ENCODE results near the gene SRM. TPM values are rescaled to one million over a fixed set of nuclear protein-coding genes. Genes with fewer than 3 reads are reported as not detected.
"Not testable (repeated sequence)": the region's sequence is repeated elsewhere in the genome, so short reads cannot be mapped to it uniquely, and the experiment has no call there.

Gene SRM
- total and polyA plus RNA-seq, 10 donors = 42.0 to 114 (median 63.1) TPM

GRCh38 chr1:11068600-11069473 is 9.0 kb upstream of the SRM start:
- no peak for TF ChIP-seq POLR2A (IDR thresholded peaks at IDR 0.05)
- no peak for TF ChIP-seq POLR2AphosphoS5 (IDR thresholded peaks at IDR 0.05)
- TF ChIP-seq CTCF (IDR thresholded peaks at IDR 0.05 in 8 of 11, conservative IDR thresholded peaks at IDR 0.05 in 3 of 11) = no peak
- H3K27ac ChIP-seq = no peak overlapping the region
- H3K4me1 ChIP-seq = no peaks in the 10 kb centered on the region
- WGBS, 5 donors = 90 to 96% (median 95%) methylated on average over 17 of the region's 17 CpGs
- peak; percentile 41 for DNase-seq
- peaks cover 4 to 100% (median 90%) of the 10 kb centered on the region in 6 donors for H3K36me3 ChIP-seq
- intact Hi-C loops (cut with DNase I; ENCODE audit: low total_unique reads) = no loop called here
- no peak overlapping the region for H3K4me3 ChIP-seq
- peaks cover 0 to 5% (median 0%) of the 10 kb centered on the region in 8 donors for H3K9me3 ChIP-seq
- no peaks in the 10 kb centered on the region for H3K27me3 ChIP-seq (replicated peaks in 1 of 7)

GRCh38 chr1:11067716-11068599 is 8.1 kb upstream of the SRM start:
- intact Hi-C loops (cut with DNase I; ENCODE audit: low total_unique reads) = no loop called here
- no peak overlapping the region for H3K4me3 ChIP-seq
- H3K27me3 ChIP-seq (replicated peaks in 1 of 7) = no peaks in the 10 kb centered on the region
- H3K27ac ChIP-seq = no peak overlapping the region
- peaks cover 0 to 2% (median 0%) of the 10 kb centered on the region in 6 donors for H3K4me1 ChIP-seq
- WGBS, 5 donors = 91 to 95% (median 93%) methylated on average over 17 to 18 of the region's 18 CpGs
- TF ChIP-seq POLR2A (IDR thresholded peaks at IDR 0.05) (no peak), POLR2AphosphoS5 (IDR thresholded peaks at IDR 0.05) (peak in 1 of 3 donors; percentile 8)
- DNase-seq = peak; percentile 60
- H3K36me3 ChIP-seq = peaks cover 4 to 100% (median 81%) of the 10 kb centered on the region in 6 donors
- H3K9me3 ChIP-seq = peaks cover 0 to 5% (median 0%) of the 10 kb centered on the region in 8 donors

GRCh38 chr1:11065796-11066195 is 6.0 kb upstream of the SRM start:
- no peak for DNase-seq
- Histone ChIP-seq H3K36me3 (peaks cover 0 to 79% (median 60%) of the 10 kb centered on the region in 6 donors), H3K4me3 (no peak overlapping the region), H3K27me3 (replicated peaks in 1 of 7) (no peaks in the 10 kb centered on the region), H3K27ac (no peak overlapping the region), H3K4me1 (peaks cover 5 to 22% (median 11%) of the 10 kb centered on the region in 6 donors), H3K9me3 (peaks cover 0 to 5% (median 0%) of the 10 kb centered on the region in 8 donors)
- 96 to 100% (median 97%) methylated on average over 1 of the region's 1 CpG for WGBS, 5 donors
- intact Hi-C loops (cut with DNase I; ENCODE audit: low total_unique reads) = no loop called here
- TF ChIP-seq CTCF (IDR thresholded peaks at IDR 0.05 in 8 of 11, conservative IDR thresholded peaks at IDR 0.05 in 3 of 11) = no peak
- TF ChIP-seq POLR2A (IDR thresholded peaks at IDR 0.05) = no peak
- no peak for TF ChIP-seq POLR2AphosphoS5 (IDR thresholded peaks at IDR 0.05)

GRCh38 chr1:11064942-11065341 is 5.1 kb upstream of the SRM start:
- Histone ChIP-seq H3K36me3 (peaks cover 0 to 70% (median 52%) of the 10 kb centered on the region in 6 donors), H3K4me3 (no peak overlapping the region), H3K27me3 (replicated peaks in 1 of 7) (no peaks in the 10 kb centered on the region), H3K9me3 (peaks cover 0 to 5% (median 0%) of the 10 kb centered on the region in 8 donors), H3K4me1 (peaks cover 8 to 28% (median 17%) of the 10 kb centered on the region in 6 donors), H3K27ac (no peak overlapping the region)
- intact Hi-C loops (cut with DNase I; ENCODE audit: low total_unique reads) = no loop called here
- peak; percentile 6 for DNase-seq
- WGBS, 5 donors = 95 to 100% (median 96%) methylated on average over 3 of the region's 3 CpGs
- TF ChIP-seq POLR2AphosphoS5 (IDR thresholded peaks at IDR 0.05) (no peak), CTCF (IDR thresholded peaks at IDR 0.05 in 8 of 11, conservative IDR thresholded peaks at IDR 0.05 in 3 of 11) (no peak), POLR2A (IDR thresholded peaks at IDR 0.05) (no peak)

GRCh38 chr1:11063937-11064537 is 4.2 kb upstream of the SRM start:
- H3K4me1 ChIP-seq = peaks cover 8 to 34% (median 23%) of the 10 kb centered on the region in 6 donors
- H3K36me3 ChIP-seq = peaks cover 0 to 61% (median 43%) of the 10 kb centered on the region in 6 donors
- H3K9me3 ChIP-seq; intact Hi-C loops (cut with DNase I; ENCODE audit: low total_unique reads); H3K27me3 ChIP-seq (replicated peaks in 1 of 7); H3K27ac ChIP-seq; DNase-seq; H3K4me3 ChIP-seq: not testable (repeated sequence)
- 91 to 95% (median 94%) methylated on average over 15 to 18 of the region's 18 CpGs for WGBS, 5 donors
